ENCODE measurements around the gene FKBP5. TPM values are rescaled to one million over a fixed set of nuclear protein-coding genes. Genes with fewer than 3 reads are reported as not detected.

Gene FKBP5
- total and polyA plus RNA-seq, 2 donors (not counting 1 experiment from before 2014, with no cell fraction given): 10.9 to 16.3 TPM

GRCh38 chr6:35687658-35688604, 784 bp downstream of the FKBP5 start:
- Histone ChIP-seq H3K36me3 (ENCODE audit: control insufficient read depth, insufficient read depth, low read length) (no peaks in the 10 kb centered on the region), H3K4me2 (ENCODE audit: extremely low read depth, insufficient read depth, low read length) (peak overlapping the region; percentile 78), H3K4me1 (ENCODE audit: control insufficient read depth, extremely low read depth, insufficient read depth, low read length) (no peaks in the 10 kb centered on the region), H3K4me3 (replicated peaks in 1 of 4; ENCODE audit: control extremely low read depth in 1 of 4, insufficient read depth in 1 of 4, low read depth in 3 of 4, low read length in 4 of 4) (peak overlapping the region; percentile 49 to 98 (median 70)), H3K9ac (ENCODE audit: insufficient read depth, low read length) (peak overlapping the region; percentile 62), H2AFZ (ENCODE audit: low read length) (peak overlapping the region; percentile 68), H3K79me2 (ENCODE audit: control insufficient read depth, insufficient read depth, low read length) (peaks cover 2% of the 10 kb centered on the region), H4K20me1 (ENCODE audit: control insufficient read depth, extremely low read depth, insufficient read depth, low read length) (no peaks in the 10 kb centered on the region), H3K27me3 (ENCODE audit: control insufficient read depth, insufficient read depth, low read length) (no peaks in the 10 kb centered on the region), H3K27ac (ENCODE audit: insufficient read depth, low read length) (peak overlapping the region; percentile 4), H3K9me3 (ENCODE audit: control insufficient read depth, insufficient read depth, low read depth, low read length) (no peaks in the 10 kb centered on the region)
- DNase-seq (ENCODE audit: low read depth in 2 of 2): peak; percentile 49 to 65
- TF ChIP-seq EZH2 (IDR thresholded peaks at IDR 0.05; ENCODE audit: low read length, missing control alignments) (no peak), CTCF (conservative IDR thresholded peaks at IDR 0.05 in 1 of 2, IDR thresholded peaks at IDR 0.05 in 1 of 2; ENCODE audit: low read depth in 1 of 2, low read length in 2 of 2) (no peak)

GRCh38 chr6:35686873-35687555, 1.7 kb downstream of the FKBP5 start:
- no peak overlapping the region for H3K9ac ChIP-seq (ENCODE audit: insufficient read depth, low read length)

More at GRCh38 chr6:35686873-35687555, 1.7 kb downstream of the FKBP5 start:
- Histone ChIP-seq H3K4me3 (replicated peaks in 1 of 4; ENCODE audit: control extremely low read depth in 1 of 4, insufficient read depth in 1 of 4, low read depth in 3 of 4, low read length in 4 of 4) (peak overlapping the region; percentile 49 to 98 (median 70)), H3K4me2 (ENCODE audit: extremely low read depth, insufficient read depth, low read length) (peak overlapping the region; percentile 78), H4K20me1 (ENCODE audit: control insufficient read depth, extremely low read depth, insufficient read depth, low read length) (no peaks in the 10 kb centered on the region), H3K27me3 (ENCODE audit: control insufficient read depth, insufficient read depth, low read length) (no peaks in the 10 kb centered on the region), H3K36me3 (ENCODE audit: control insufficient read depth, insufficient read depth, low read length) (no peaks in the 10 kb centered on the region), H3K4me1 (ENCODE audit: control insufficient read depth, extremely low read depth, insufficient read depth, low read length) (no peaks in the 10 kb centered on the region), H3K79me2 (ENCODE audit: control insufficient read depth, insufficient read depth, low read length) (peaks cover 2% of the 10 kb centered on the region), H3K27ac (ENCODE audit: insufficient read depth, low read length) (no peak overlapping the region), H2AFZ (ENCODE audit: low read length) (no peak overlapping the region), H3K9me3 (ENCODE audit: control insufficient read depth, insufficient read depth, low read depth, low read length) (no peaks in the 10 kb centered on the region)
- TF ChIP-seq EZH2 (IDR thresholded peaks at IDR 0.05; ENCODE audit: low read length, missing control alignments): no peak
- TF ChIP-seq CTCF (conservative IDR thresholded peaks at IDR 0.05 in 1 of 2, IDR thresholded peaks at IDR 0.05 in 1 of 2; ENCODE audit: low read depth in 1 of 2, low read length in 2 of 2): no peak
- DNase-seq (ENCODE audit: low read depth in 2 of 2): no peak

All from fibroblast of lung (primary cell).